Hematopoietic multipotent progenitor cell treated with erythropoietin and hydrocortisone succinate and interleukin-3 and kit ligand, for 17 days (in vitro differentiated cells): ENCODE data around the gene KIF24.
A peak's percentile ranks its signal among the peaks of the same experiment; 100 is the strongest.
"Not testable (repeated sequence)": the region's sequence is repeated elsewhere in the genome, so short reads cannot be mapped to it uniquely, and the experiment has no call there.

ENCODE experiments used
- DNase-seq: peaks from one replicate; pipeline ENCODE4 v3.0.0-alpha.2; 2015; ENCODE audit warnings: low spot score

Gene KIF24

GRCh38 chr9:34362614-34363214 lies 33.6 kb upstream of the KIF24 start:
- no peak for DNase-seq

GRCh38 chr9:34352957-34353356 lies 23.9 kb upstream of the KIF24 start:
- DNase-seq: not testable (repeated sequence)

GRCh38 chr9:34352122-34352652 lies 23.1 kb upstream of the KIF24 start:
- not testable (repeated sequence) for DNase-seq

GRCh38 chr9:34349324-34349723 lies 20.3 kb upstream of the KIF24 start:
- DNase-seq: no peak

- no peak for DNase-seq
These were observed 18.7 kb upstream of the KIF24 start for GRCh38 chr9:34347800-34348158.

GRCh38 chr9:34346873-34347799 lies 18.1 kb upstream of the KIF24 start:
- DNase-seq: no peak

GRCh38 chr9:34343605-34344004 lies 14.5 kb upstream of the KIF24 start:
- DNase-seq: no peak

- DNase-seq: no peak
These were observed 14.0 kb upstream of the KIF24 start for GRCh38 chr9:34343090-34343489.

GRCh38 chr9:34341659-34342295 lies 12.7 kb upstream of the KIF24 start:
- DNase-seq: no peak

GRCh38 chr9:34338665-34339385 lies 9.8 kb upstream of the KIF24 start:
- DNase-seq: no peak

GRCh38 chr9:34338079-34338478 lies 9.0 kb upstream of the KIF24 start:
- DNase-seq: not testable (repeated sequence)

- DNase-seq: peak; percentile 38
These were observed 8.3 kb upstream of the KIF24 start for GRCh38 chr9:34337403-34337802.

GRCh38 chr9:34335376-34335775 lies 6.3 kb upstream of the KIF24 start:
- DNase-seq: no peak

GRCh38 chr9:34334916-34335315 lies 5.8 kb upstream of the KIF24 start:
- no peak for DNase-seq

GRCh38 chr9:34334337-34334824 lies 5.3 kb upstream of the KIF24 start:
- DNase-seq: no peak

GRCh38 chr9:34333836-34334235 lies 4.8 kb upstream of the KIF24 start:
- DNase-seq: no peak

GRCh38 chr9:34332076-34332964 lies 3.3 kb upstream of the KIF24 start:
- DNase-seq: peak; percentile 83

- peak; percentile 16 for DNase-seq
These were observed 2.1 kb upstream of the KIF24 start for GRCh38 chr9:34331196-34331595.

- no peak for DNase-seq
These were observed 525 bp downstream of the KIF24 start for GRCh38 chr9:34328500-34328986.

- no peak for DNase-seq
These were observed 2.4 kb downstream of the KIF24 start for GRCh38 chr9:34326690-34327089.
